Fibroblast of peridontal ligament (primary cell): Measurements from ENCODE around the gene OVCH2.
"Not testable (repeated sequence)": the region's sequence is repeated elsewhere in the genome, so short reads cannot be mapped to it uniquely, and the experiment has no call there.

Source experiments
- DNase-seq: peaks from one replicate; pipeline ENCODE4 v3.0.0-alpha.2; 2010; ENCODE audit errors: extremely low read depth

The OVCH2 gene, protein sequence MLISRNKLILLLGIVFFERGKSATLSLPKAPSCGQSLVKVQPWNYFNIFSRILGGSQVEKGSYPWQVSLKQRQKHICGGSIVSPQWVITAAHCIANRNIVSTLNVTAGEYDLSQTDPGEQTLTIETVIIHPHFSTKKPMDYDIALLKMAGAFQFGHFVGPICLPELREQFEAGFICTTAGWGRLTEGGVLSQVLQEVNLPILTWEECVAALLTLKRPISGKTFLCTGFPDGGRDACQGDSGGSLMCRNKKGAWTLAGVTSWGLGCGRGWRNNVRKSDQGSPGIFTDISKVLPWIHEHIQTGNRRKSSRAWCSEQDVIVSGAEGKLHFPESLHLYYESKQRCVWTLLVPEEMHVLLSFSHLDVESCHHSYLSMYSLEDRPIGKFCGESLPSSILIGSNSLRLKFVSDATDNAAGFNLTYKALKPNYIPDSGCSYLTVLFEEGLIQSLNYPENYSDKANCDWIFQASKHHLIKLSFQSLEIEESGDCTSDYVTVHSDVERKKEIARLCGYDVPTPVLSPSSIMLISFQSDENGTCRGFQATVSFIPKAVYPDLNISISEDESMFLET

DNA sequence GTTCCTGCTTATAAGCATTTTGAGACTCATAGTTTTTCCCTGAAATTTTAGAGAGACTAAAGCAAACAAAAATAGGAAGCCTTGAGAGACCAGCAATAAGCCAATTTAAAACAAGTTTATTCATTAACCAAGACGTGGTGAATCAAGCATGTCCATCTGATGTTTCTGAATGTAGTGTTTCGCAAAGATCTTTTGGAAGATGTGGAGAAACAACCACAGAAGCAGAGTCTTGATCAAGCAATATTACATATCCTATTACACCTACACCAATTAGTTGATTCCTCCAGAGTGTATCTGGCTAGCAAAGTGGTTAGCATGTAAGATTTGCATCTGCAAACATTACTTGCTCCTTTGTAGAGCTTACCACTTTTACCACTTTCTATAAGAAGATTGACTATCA is at the start of gene OVCH2:
OVCH2 (minus strand) TSS at position 101 of the 400 bp plus-strand sequence; CDS start at position 18, 83 bp downstream.
- DNase-seq = no peak

DNA sequence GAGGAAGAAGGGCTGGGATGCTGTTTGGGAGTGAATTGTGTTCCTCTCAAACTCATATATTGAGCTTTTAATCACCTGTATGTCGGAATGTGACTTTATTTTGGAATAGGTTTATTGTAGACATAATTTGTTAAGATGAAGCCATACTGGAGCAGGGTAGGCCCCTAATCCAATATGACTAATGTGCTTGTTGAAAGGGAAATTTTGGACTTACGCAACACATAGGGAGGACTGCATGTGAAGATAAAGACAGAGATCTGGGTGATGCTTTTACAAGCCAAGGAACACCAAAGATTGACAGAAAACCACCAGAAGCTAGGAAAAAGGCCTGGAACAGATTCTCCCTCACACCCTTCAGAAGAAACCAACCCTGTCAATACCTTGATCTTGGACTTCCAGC is 43.2 kb upstream of the OVCH2 start:
- peak; percentile 2 for DNase-seq

DNA sequence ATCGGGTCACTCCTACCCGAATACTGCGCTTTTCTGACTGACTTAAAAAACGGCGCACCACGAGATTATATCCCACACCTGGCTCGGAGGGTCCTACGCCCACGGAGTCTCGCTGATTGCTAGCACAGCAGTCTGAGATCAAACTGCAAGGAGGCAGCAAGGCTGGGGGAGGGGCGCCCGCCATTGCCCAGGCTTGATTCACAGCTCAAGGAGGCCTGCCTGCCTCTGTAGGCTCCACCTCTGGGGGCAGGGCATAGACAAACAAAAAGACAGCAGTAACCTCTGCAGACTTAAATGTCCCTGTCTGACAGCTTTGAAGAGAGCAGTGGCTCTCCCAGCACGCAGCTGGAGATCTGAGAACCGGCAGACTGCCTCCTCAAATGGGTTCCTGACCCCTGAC is 28.5 kb upstream of the OVCH2 start:
- not testable (repeated sequence) for DNase-seq

DNA sequence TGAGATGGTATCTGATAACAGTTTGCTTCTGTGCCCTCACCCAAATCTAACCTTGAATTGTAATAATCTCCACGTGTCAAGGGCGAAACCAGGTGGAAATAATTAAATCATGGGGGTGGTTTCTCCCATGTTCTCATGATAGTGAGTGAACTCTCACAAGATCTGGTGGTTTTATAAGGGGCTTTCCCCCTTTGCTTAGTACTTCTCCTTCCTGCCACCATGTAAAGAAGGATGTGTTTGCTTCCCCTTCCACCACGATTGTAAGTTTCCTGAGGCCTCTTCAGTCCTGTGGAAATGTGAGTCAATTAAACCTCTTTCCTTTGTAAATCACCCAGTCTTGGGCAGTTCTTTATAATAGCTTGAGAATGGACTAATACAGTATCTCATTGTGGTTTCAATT is 8.5 kb upstream of the OVCH2 start:
- DNase-seq = no peak

DNA sequence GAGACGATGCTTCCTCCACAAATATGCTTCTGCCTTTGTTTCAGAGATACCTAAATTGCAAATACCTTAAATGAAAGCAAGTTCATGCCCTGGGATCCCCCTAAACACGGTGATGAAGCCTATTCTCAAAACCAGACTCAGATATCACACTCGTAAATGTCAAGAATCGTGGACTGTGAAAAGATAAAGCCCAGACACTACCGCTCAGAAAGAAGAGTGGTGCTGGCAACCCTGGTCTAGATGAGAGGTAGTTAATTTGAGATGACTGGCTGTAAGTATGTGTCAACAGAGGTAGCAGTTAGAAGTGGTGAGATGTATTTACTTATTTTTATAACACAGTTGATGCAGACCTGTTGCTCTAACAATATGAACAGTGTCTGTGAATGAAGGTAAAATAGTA is 2.5 kb downstream of the OVCH2 start:
- no peak for DNase-seq

DNA sequence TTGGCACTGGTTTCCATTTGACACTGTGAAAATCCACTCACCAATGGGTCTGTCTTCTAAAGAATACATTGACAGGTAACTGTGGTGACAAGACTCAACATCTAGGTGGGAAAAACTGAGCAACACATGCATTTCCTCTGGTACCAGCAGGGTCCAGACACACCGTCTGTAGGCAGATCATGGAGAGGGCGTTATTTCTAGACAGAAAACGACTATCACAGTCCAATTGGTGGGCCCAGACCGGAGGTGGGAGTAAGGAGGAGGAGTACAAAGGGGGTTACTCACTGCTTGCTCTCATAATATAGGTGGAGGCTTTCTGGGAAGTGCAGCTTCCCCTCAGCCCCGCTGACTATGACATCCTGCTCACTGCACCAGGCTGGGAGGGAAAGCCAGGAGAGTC is 9.9 kb downstream of the OVCH2 start:
- DNase-seq = no peak

DNA sequence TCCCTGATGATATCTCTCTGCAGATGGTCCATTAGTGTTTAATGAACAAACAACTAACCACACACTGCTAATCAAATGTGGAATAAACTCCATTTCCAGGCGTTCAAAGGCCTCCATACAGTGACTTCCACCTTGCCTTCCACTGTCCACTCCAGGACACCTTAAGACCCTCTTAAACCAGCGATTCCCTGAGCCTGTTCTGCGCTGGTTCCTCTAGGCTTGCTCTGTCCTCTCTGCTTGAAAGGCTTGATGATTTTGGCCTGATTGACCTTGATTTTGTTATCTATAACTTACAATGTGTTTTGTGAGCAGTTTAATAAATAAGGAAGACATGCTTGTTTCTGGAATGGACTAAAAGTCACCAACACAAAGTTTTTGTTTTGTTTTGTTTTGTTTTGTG is 12.0 kb downstream of the OVCH2 start:
- DNase-seq = peak; percentile 9

DNA sequence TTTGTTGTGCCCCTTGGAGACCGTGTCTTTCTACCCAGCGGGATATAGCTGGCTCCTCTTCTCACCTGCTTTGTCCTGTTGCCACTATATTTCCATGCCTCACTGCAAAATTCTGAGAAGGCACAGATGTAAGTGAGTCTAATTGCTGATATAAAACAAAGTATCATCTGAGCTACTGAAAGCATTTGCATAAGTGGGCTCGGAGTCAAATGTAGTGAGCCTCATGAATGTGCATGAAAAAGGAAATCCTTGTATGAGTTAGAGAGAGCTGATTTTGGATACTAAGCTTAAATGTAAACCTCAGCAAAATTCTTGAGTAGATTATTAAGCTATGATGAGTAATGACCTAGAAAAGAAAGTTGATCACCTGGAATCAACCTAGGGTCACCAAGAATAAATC is 13.9 kb downstream of the OVCH2 start:
- DNase-seq = no peak

DNA sequence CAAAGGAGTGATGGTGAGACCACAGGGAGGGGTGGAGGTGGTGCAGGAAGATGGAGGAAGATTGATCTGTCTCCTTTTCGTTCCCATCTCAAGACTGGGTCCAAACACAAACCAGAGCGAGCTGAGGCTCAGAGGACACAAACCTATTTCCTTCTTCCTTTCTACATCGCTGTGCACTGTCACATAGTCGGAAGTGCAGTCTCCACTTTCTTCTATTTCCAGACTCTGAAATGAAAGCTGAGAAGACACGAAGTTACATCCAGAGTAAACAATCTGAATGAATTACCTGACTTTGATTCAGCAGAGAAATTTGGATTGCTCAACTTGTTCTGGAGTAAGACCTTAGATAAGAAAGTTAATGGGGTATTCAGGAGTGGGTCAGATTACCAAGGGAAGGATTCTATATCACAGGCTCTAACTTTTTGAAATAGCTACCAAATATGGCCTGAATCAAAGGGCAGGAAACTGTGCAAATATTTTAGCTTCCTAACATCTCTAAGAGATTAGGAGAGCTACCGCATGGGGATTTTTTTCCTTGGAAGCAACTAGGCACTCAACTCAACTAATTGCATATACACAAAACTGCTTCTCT is 14.4 kb downstream of the OVCH2 start:
- DNase-seq = no peak

DNA sequence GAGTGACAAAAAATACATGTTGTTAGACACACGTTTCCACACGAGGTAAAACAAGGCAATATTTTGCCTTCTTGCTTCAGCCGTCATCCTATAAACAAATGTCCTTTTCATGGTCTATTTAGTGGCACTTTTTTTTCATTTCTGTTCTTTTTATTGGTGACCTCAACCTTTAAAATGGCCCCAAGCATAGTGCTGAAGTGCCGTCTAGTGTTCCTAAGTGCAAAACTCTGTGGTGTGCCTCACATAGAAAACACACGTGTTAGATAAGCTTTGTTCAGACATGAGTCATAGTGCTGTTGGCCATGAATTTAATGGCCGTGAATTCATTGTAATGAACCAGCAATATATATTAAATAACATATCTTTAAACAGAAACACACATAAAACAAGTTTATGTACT is 15.6 kb downstream of the OVCH2 start:
- peak; percentile 45 for DNase-seq

DNA sequence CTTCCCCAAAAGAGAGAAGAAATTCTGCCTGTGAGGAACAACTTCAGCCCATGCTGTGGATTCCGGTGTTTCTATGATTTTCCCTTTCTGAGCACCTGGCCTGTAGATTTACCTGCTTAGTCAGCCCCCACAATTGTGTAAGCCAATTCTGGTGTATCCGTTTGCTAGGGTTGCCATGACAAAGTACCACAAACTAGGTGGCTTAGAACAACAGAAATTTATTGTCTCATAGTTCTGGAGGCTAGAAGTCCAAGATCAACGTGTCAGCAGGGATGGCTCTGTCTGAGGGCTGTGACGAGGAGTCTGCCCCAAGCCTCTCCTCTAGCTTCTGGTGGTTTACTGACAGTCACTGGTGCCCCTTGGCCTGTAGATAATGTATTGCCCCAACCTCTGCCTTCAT is 17.0 kb downstream of the OVCH2 start:
- DNase-seq = no peak

DNA sequence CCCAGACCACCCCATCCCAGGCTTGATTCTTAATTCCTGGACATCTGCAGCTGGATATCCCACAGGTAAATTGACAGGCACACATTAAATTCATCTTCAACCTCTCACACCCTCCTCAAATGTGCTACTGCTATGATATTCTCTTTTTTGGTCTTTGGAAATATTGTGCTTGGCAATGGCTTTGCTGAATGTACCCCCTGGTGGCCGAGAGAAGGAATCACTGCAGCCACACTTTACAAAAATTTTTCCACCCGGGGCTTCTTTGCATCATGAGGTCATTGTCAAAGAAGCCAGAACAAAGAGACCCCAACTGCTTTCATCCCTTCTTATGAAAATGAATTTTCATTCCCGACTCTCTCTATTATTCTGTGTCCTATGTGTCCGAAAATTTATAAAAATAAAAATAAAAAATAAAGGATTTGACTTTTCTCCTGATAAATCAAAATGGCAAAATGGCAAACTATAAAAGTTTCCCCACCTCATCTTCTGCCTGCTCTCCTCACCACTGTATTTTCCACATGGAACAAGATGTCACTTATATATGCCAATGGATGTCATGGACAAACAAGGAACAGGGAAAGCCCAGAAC is 17.9 kb downstream of the OVCH2 start:
- DNase-seq = peak; percentile 53

DNA sequence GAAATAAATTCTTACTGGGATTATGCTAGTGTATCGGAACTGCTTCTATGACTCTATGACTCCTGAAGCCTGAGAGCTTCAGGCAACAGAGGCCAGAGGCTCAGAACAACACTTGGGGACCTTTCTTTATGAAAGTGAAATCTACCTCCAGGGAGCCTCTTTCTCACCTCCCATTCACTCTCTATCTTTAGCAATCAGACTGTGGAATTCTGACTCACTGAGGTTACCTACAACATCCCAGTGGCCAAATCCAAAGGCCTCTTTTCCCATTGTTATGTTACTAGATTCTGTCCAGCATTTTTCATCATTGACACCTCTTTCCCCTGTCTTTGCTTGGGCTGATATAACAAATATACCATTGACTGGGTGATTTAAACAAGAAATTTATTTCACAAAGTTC is 18.9 kb downstream of the OVCH2 start:
- DNase-seq = no peak

DNA sequence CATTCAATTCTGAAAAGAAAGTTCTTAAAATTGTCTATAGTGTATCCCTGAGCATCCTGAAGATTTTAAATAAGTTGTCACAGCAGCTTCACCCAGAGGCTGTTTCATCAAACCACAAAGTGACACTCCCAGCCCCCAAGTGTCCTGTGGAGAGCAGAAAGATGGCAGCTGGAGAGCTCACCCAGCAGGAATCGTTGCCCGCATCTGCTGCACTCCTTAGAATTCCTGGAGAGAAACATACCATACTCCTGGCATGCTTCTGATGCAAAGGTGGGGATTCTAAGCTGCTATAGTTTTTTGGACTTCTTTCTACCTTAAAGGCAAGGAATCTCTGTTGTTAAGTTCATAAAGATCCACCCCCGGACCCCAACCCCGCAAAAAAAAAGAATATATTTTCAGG is 19.5 kb downstream of the OVCH2 start:
- no peak for DNase-seq

DNA sequence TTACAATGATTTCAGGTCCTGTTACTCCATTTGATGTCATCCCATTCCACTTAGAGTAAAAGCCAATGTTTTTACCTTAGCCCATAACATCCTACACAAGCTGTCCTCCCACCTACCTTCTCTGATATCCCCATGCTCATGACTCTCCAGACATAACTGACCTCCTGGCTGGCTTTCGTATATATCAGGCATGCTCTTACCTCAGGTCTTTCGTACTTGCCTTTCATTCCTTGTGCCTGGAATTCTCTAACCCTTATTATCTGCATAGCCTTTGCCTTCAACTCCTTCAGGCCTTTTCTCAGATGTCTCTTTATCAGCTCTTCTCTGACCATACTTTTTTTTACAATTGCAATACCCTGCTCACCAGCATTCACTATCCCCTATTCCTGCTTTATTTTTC is 22.7 kb downstream of the OVCH2 start:
- DNase-seq = no peak

DNA sequence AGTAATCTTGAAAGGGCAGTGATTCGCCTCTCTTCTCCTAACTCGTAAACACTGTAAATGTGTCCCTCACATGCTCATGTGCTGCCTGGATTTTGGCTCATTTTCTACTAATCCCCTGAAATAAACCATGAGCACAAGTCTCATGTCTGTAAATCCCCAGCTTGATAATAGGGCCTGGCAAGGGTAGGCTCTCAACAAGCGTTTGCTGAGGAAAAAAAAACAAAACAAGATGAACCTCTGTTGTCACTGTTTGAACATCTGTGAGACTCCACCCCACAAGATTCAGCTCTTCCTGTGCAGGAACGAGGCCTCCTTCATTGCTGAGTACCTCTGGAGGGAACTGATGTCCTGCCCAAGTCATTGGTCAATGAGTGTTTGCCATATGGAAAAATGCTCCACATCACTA is 28.5 kb downstream of the OVCH2 start:
- DNase-seq = no peak

DNA sequence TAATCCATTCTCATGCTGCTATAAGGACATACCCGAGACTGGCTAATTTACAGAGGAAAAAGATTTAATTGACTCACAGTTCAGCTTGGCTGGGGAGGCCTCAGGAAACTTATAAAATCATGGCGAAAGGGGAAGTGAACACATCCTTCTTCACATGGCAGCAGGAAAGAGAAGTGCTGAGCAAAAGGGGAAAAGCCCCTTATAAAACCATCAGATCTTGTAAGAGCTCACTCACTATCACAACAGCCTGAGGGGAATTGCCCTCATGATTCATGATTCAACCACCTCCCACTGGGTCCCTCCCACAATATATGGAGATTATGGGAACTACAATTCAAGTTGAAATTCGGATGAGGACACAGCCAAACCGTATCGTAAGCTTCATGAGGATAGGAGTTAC is 29.2 kb downstream of the OVCH2 start:
- DNase-seq = no peak

DNA sequence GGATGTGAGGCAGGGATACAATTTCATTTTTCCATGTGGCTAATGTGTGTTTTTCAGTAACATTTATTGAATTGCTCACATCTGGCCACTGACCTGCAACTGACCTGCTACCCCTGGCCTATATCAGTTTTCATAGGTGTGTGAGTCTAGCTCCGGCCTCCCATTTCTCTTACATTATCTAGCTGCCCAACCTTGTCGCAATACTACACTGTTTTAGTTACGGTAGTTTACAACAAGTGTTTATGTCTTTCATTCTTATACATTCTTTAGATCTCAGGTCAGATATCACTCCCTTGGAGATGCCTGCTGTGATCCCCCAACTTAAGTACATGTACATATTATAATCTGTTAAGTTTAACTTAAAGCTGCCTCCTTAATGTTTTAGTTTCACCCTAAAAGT is 30.6 kb downstream of the OVCH2 start:
- no peak for DNase-seq

DNA sequence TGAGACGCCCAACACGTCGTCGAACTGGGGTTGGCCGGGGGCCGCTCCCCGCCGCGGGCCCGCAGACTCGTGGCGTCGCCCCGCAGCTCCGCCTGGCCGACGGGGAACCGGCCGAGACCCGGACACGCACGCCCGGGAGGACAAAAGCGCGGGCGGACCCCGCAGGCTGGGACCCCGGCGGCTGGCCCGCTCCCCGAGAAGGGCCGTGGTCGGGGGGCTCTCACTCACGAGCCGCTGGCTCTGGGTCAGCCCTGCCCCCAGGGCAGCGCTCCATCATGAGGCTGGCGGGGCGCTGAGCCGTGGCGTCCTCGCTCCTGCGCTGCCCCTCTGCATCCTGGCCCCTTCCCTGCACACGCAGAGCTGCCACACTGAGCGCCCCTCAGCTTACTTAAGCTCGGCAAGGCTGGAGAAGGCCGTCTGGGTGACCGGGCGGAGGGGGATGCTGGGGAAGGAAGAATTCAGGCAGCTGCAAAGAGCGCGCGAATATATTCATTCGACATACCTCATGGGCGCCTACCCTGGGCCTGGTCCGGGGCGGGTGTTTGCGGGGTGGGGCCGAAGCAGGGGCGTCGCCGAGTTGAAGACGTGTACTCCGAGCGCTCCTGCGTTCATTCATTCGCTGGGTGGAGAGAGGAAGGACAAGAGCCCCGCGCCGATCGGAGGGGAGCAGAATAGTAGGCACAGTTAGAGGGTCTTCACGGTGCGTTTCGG is 32.4 kb downstream of the OVCH2 start:
- DNase-seq = no peak

DNA sequence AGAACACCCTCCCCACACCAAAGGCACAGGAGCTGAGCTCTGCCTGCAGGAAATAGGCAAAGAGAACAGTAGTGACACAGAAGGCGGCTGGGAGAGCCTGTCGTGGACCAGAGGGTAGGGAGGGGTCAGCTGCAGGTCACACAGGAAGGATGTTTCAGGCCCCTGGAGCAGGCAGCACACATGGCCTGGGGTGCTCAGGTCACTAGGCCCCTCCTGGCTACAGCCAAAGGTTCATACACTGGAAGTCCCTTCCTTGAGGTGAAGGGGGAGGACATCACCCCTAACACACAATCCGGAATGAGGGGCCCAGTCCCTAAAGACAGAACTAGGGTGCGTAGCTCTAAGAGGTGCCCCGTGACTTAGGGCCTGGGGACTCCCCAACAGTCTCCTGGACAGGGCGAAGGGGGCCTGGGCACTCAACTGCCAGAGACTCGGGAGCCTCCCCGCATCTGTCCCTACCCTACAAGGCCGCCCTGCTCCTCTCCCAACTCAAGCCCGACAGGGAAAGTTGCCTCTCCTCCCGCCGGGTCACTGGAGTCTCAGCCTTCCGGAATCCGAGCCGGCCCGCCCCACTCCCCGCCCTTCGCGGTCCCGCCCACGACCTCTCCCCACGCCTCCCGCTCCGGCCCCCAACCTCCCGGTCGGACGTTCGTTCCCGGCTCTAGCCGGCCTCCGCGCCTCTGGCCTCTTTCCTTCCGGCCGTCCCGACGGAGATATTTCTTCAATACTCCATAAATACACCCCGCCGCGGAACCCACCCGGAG is 33.1 kb downstream of the OVCH2 start, which contains the start of gene CYB5R2:
CYB5R2 (minus strand) TSS at position 541 of the 764 bp plus-strand sequence. CDS start 675 bp downstream, outside the sequence.
- DNase-seq = peak; percentile 37

DNA sequence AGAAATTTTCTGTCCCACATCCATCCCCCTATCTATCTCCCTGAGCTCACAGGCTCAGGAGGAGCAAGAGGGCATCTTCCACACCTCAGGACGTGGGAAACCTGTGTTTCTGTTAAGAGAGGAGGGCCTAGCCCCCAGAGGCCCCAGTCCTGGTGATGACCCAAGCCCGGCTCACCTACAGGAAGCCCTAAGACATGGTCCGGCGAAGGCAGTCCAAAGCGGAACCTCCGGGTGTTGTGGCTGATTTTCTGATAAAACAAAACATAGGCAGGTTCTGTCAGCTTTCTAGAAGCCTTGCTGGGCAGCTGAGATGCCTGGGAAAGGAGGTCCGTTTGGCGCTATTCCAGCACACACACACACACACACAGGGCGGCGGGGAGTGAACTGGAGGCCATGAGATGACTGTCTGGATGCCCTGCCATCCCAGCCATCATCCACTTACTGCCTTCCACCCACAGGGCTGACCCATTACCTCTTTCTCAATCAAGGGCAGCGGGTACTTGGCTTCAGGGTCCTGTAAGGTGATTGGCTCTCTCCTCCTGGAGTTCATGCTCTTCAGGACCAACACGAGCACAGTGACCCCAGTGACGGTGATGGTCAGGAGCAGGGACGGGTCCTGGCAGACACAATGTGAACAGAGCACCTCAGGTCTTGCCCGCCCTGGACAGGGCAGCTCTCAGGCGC is 33.9 kb downstream of the OVCH2 start:
- DNase-seq = no peak
